Effector CD4-positive, alpha-beta T cell (primary cell): ENCODE measurements around the gene PRR19.

Experiments
- DNase-seq: peaks from one replicate; pipeline ENCODE4 v3.0.0-alpha.2; 2020

The PRR19 gene

GRCh38 chr19:42353341-42354015 lies 51.5 kb downstream of the PRR19 start:
- DNase-seq = no peak

GRCh38 chr19:42355896-42356295 lies 54.0 kb downstream of the PRR19 start:
- no peak for DNase-seq

- DNase-seq = no peak
These were observed 54.8 kb downstream of the PRR19 start for GRCh38 chr19:42356686-42357085.

- no peak for DNase-seq
These were observed 55.4 kb downstream of the PRR19 start for GRCh38 chr19:42357290-42357689.
